ENCODE results near the gene CD3E.

Gene CD3E

DNA sequence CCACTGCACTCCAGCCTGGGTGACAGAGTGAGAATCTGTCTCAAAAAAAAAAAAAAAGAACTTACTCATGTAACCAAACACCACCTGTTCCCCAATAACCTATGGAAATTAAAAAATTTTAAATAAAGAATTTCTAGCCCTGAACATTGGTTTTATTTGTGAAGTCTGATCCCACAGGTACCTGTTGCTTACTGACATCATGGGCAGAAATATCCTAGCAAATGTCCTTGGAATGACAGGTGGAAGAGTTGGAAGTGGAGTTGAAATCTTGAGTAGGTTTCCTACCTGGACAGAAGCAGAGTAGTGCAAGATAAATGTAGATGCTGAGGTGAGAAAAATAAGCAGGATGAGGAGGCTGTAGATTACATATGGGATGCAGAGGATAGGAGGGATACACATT lies 20.8 kb downstream of the CD3E start:
- TF ChIP-seq CTCF (IDR thresholded peaks at IDR 0.05; ENCODE audit: insufficient read depth, low read length, poor library complexity, severe bottlenecking) = no peak
- Histone ChIP-seq H3K36me3 (ENCODE audit: control insufficient read depth, insufficient read depth, low read length) (no peaks in the 10 kb centered on the region), H3K27me3 (replicated peaks; ENCODE audit: control insufficient read depth, insufficient read depth, low read length) (no peaks in the 10 kb centered on the region), H3K4me3 (replicated peaks; ENCODE audit: low read depth, low read length) (no peak overlapping the region)
- no peak for DNase-seq (ENCODE audit: extremely low read depth, insufficient read length)

GRCh38 chr11:118328745-118329144 lies 24.2 kb downstream of the CD3E start:
- H3K4me3 ChIP-seq (replicated peaks; ENCODE audit: low read depth, low read length) = no peak overlapping the region
- H3K27me3 ChIP-seq (replicated peaks; ENCODE audit: control insufficient read depth, insufficient read depth, low read length) = no peaks in the 10 kb centered on the region
- no peaks in the 10 kb centered on the region for H3K36me3 ChIP-seq (ENCODE audit: control insufficient read depth, insufficient read depth, low read length)
- TF ChIP-seq CTCF (IDR thresholded peaks at IDR 0.05; ENCODE audit: insufficient read depth, low read length, poor library complexity, severe bottlenecking) = no peak
- DNase-seq (ENCODE audit: extremely low read depth, insufficient read length) = no peak

- no peaks in the 10 kb centered on the region for H3K27me3 ChIP-seq (replicated peaks; ENCODE audit: control insufficient read depth, insufficient read depth, low read length)
- H3K4me3 ChIP-seq (replicated peaks; ENCODE audit: low read depth, low read length) = no peak overlapping the region
- TF ChIP-seq CTCF (IDR thresholded peaks at IDR 0.05; ENCODE audit: insufficient read depth, low read length, poor library complexity, severe bottlenecking) = no peak
- DNase-seq (ENCODE audit: extremely low read depth, insufficient read length) = no peak
- H3K36me3 ChIP-seq (ENCODE audit: control insufficient read depth, insufficient read depth, low read length) = no peaks in the 10 kb centered on the region
Measured at GRCh38 chr11:118334745-118335144, 30.2 kb downstream of the CD3E start.

GRCh38 chr11:118338637-118339061 lies 34.1 kb downstream of the CD3E start:
- DNase-seq (ENCODE audit: extremely low read depth, insufficient read length) = no peak
- TF ChIP-seq CTCF (IDR thresholded peaks at IDR 0.05; ENCODE audit: insufficient read depth, low read length, poor library complexity, severe bottlenecking) = no peak
- no peak overlapping the region for H3K4me3 ChIP-seq (replicated peaks; ENCODE audit: low read depth, low read length)
- no peaks in the 10 kb centered on the region for H3K27me3 ChIP-seq (replicated peaks; ENCODE audit: control insufficient read depth, insufficient read depth, low read length)
- no peaks in the 10 kb centered on the region for H3K36me3 ChIP-seq (ENCODE audit: control insufficient read depth, insufficient read depth, low read length)

GRCh38 chr11:118339281-118339961 lies 34.9 kb downstream of the CD3E start:
- no peaks in the 10 kb centered on the region for H3K27me3 ChIP-seq (replicated peaks; ENCODE audit: control insufficient read depth, insufficient read depth, low read length)
- no peaks in the 10 kb centered on the region for H3K36me3 ChIP-seq (ENCODE audit: control insufficient read depth, insufficient read depth, low read length)
- DNase-seq (ENCODE audit: extremely low read depth, insufficient read length) = no peak
- no peak for TF ChIP-seq CTCF (IDR thresholded peaks at IDR 0.05; ENCODE audit: insufficient read depth, low read length, poor library complexity, severe bottlenecking)
- no peak overlapping the region for H3K4me3 ChIP-seq (replicated peaks; ENCODE audit: low read depth, low read length)

DNA sequence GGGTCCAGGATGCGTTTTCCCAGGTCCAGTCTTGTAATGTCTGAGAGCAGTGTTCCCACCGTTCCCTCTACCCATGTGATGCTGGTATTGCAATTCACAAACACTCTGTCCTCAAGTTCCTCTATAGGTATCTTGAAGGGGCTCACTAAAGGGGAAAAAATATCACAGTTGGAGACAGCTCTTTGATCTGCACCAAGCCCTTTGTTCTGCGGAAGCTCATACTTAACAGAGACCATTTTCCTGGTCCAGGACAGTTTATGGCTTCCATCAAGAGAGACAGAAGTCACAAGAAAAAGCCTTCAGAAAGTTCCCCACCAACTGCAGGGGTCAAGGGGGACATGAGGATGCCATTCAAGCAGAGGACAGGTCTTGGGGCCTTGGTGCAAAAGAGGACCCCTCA lies 35.9 kb downstream of the CD3E start:
- TF ChIP-seq CTCF (IDR thresholded peaks at IDR 0.05; ENCODE audit: insufficient read depth, low read length, poor library complexity, severe bottlenecking) = no peak
- H3K36me3 ChIP-seq (ENCODE audit: control insufficient read depth, insufficient read depth, low read length) = no peaks in the 10 kb centered on the region

More for the DNA sequence above, 35.9 kb downstream of the CD3E start:
- Histone ChIP-seq H3K4me3 (replicated peaks; ENCODE audit: low read depth, low read length) (no peak overlapping the region), H3K27me3 (replicated peaks; ENCODE audit: control insufficient read depth, insufficient read depth, low read length) (no peaks in the 10 kb centered on the region; the same call in 1 of the 2 replicates)
- DNase-seq (ENCODE audit: extremely low read depth, insufficient read length) = no peak
